Measurements from ENCODE around the gene NRN1.

DNA sequence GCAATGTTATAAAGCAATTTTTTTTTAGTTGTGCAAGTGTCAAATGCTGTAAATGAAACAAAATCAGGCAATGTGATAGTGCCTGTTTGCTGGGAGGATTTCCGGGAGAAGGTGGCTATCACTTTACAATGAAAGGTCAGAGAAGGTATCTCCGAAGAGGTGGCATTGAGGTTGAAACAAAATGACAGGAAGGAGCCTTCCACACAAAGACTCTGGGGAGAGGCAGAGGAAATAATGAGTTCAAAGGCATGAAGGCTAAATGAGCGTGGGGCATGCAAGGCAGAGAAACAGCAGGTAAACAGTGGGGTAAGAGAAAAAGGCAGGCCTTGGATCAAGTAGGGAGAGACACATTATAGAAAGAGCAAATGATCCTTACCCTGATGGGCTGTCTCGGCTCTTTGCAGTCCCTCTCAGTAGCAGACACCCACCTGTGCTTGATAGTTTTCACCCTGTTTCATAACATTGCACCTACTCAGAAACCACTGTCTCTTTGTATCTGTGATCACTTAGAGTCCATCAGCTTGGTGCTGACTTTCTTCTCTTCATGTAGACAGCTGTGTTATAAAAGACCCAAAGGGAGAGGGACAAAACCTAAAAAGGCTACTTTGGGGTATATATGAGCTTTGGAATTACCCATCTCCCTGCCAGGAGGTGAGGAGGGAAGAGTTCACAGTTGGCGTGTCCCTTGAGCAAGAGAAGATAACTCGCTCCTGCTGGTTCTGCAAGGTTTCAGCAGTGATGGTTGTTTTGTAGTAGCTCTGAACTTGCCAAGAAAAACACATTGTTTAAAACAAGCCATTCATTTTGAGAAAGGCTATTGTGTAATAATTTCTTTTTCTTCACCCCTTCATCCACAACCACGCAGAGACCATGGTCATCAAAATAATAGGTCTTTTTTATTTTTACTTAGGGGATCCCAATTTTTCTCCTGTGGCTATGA, 22.3 kb downstream of the NRN1 start:
- TF ChIP-seq CTCF (IDR thresholded peaks at IDR 0.05; ENCODE audit: insufficient read depth, low read depth, low read length) (no peak), EZH2 (IDR thresholded peaks at IDR 0.05; ENCODE audit: insufficient read depth, low read length) (no peak)
